ENCODE data around the gene SLC45A1.

DNA sequence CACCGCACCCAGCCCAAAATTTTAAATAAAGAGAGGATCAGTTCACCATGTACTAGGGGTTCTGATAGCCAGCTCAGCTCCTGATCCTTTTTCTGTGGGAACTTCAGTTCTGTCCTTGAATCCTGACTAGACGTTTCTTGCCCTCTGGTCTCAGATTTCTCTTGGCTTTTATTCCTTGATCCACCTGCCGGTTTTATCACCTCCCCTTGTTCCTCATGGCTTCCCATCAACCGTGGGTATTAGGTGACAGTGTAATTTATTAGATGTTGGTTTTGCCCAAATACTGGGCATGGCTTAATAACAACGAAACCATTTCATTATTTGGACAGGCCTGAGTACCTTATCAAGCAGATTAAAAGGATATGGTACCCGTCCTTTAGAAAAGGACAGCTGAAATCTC, 22.5 kb downstream of the SLC45A1 start:
- TF ChIP-seq EZH2 (IDR thresholded peaks at IDR 0.05) (no peak), FOSL1 (IDR thresholded peaks at IDR 0.05; ENCODE audit: low read depth) (no peak), TCF7L2 (IDR thresholded peaks at IDR 0.05; ENCODE audit: borderline replicate concordance, extremely low read depth, insufficient read depth, insufficient read length) (no peak), EGR1 (IDR thresholded peaks at IDR 0.05; ENCODE audit: low read depth) (no peak), POLR2AphosphoS5 (IDR thresholded peaks at IDR 0.05; ENCODE audit: low read depth, low read length) (no peak), POLR2A (IDR thresholded peaks at IDR 0.05; ENCODE audit: borderline replicate concordance, extremely low read depth, insufficient read depth, insufficient read length) (no peak), JUND (IDR thresholded peaks at IDR 0.05) (no peak), EZH2phosphoT487 (IDR thresholded peaks at IDR 0.05; ENCODE audit: borderline replicate concordance) (no peak), ZNF274 (IDR thresholded peaks at IDR 0.05; ENCODE audit: low read depth, low read length) (no peak)
- TF ChIP-seq, protein P1, sequence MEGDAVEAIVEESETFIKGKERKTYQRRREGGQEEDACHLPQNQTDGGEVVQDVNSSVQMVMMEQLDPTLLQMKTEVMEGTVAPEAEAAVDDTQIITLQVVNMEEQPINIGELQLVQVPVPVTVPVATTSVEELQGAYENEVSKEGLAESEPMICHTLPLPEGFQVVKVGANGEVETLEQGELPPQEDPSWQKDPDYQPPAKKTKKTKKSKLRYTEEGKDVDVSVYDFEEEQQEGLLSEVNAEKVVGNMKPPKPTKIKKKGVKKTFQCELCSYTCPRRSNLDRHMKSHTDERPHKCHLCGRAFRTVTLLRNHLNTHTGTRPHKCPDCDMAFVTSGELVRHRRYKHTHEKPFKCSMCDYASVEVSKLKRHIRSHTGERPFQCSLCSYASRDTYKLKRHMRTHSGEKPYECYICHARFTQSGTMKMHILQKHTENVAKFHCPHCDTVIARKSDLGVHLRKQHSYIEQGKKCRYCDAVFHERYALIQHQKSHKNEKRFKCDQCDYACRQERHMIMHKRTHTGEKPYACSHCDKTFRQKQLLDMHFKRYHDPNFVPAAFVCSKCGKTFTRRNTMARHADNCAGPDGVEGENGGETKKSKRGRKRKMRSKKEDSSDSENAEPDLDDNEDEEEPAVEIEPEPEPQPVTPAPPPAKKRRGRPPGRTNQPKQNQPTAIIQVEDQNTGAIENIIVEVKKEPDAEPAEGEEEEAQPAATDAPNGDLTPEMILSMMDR (IDR thresholded peaks at IDR 0.05 in 2 of 3, conservative IDR thresholded peaks at IDR 0.05 in 1 of 3; ENCODE audit: borderline replicate concordance in 1 of 3, insufficient read depth in 1 of 3, low read depth in 2 of 3, low read length in 2 of 3) = no peak
- TF ChIP-seq, protein P2, sequence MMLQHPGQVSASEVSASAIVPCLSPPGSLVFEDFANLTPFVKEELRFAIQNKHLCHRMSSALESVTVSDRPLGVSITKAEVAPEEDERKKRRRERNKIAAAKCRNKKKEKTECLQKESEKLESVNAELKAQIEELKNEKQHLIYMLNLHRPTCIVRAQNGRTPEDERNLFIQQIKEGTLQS (IDR thresholded peaks at IDR 0.05) = no peak
- TF ChIP-seq, protein P3, sequence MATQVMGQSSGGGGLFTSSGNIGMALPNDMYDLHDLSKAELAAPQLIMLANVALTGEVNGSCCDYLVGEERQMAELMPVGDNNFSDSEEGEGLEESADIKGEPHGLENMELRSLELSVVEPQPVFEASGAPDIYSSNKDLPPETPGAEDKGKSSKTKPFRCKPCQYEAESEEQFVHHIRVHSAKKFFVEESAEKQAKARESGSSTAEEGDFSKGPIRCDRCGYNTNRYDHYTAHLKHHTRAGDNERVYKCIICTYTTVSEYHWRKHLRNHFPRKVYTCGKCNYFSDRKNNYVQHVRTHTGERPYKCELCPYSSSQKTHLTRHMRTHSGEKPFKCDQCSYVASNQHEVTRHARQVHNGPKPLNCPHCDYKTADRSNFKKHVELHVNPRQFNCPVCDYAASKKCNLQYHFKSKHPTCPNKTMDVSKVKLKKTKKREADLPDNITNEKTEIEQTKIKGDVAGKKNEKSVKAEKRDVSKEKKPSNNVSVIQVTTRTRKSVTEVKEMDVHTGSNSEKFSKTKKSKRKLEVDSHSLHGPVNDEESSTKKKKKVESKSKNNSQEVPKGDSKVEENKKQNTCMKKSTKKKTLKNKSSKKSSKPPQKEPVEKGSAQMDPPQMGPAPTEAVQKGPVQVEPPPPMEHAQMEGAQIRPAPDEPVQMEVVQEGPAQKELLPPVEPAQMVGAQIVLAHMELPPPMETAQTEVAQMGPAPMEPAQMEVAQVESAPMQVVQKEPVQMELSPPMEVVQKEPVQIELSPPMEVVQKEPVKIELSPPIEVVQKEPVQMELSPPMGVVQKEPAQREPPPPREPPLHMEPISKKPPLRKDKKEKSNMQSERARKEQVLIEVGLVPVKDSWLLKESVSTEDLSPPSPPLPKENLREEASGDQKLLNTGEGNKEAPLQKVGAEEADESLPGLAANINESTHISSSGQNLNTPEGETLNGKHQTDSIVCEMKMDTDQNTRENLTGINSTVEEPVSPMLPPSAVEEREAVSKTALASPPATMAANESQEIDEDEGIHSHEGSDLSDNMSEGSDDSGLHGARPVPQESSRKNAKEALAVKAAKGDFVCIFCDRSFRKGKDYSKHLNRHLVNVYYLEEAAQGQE (IDR thresholded peaks at IDR 0.05; ENCODE audit: low read depth) = no peak

All from HCT116 (cell line).